ENCODE results near the gene PACC1.

PACC1 gene

GRCh38 chr1:212430955-212431394 lies 16.3 kb upstream of the PACC1 start:
- peaks cover 11% of the 10 kb centered on the region; the same call in 1 of the 2 replicates for H3K4me1 ChIP-seq (ENCODE audit: insufficient read depth, low read length)
- H3K9me3 ChIP-seq (ENCODE audit: control insufficient read depth, insufficient read depth, low read length): no peaks in the 10 kb centered on the region
- no peaks in the 10 kb centered on the region for H3K36me3 ChIP-seq (ENCODE audit: insufficient read depth, low read length)
- H3K9ac ChIP-seq (ENCODE audit: low read depth, low read length): no peak overlapping the region

GRCh38 chr1:212430416-212430815 lies 15.7 kb upstream of the PACC1 start:
- no peak overlapping the region for H3K9ac ChIP-seq (ENCODE audit: low read depth, low read length)
- H3K4me1 ChIP-seq (ENCODE audit: insufficient read depth, low read length): peaks cover 11% of the 10 kb centered on the region; the same call in 1 of the 2 replicates
- H3K9me3 ChIP-seq (ENCODE audit: control insufficient read depth, insufficient read depth, low read length): no peaks in the 10 kb centered on the region
- no peaks in the 10 kb centered on the region for H3K36me3 ChIP-seq (ENCODE audit: insufficient read depth, low read length)

- 0 out of 2 replicates have a peak, but pooled peaks cover 11% of the 10 kb centered on the region for H3K4me1 ChIP-seq (ENCODE audit: insufficient read depth, low read length)
These were observed 13.8 kb upstream of the PACC1 start for GRCh38 chr1:212428496-212428895.

GRCh38 chr1:212423879-212424278 lies 9.2 kb upstream of the PACC1 start:
- no peaks in the 10 kb centered on the region for H3K4me1 ChIP-seq (ENCODE audit: insufficient read depth, low read length)
- no peaks in the 10 kb centered on the region for H3K36me3 ChIP-seq (ENCODE audit: insufficient read depth, low read length)
- no peak overlapping the region for H3K9ac ChIP-seq (ENCODE audit: low read depth, low read length)
- H3K9me3 ChIP-seq (ENCODE audit: control insufficient read depth, insufficient read depth, low read length): no peaks in the 10 kb centered on the region

More at GRCh38 chr1:212428496-212428895, 13.8 kb upstream of the PACC1 start:
- no peaks in the 10 kb centered on the region for H3K36me3 ChIP-seq (ENCODE audit: insufficient read depth, low read length)
- H3K9me3 ChIP-seq (ENCODE audit: control insufficient read depth, insufficient read depth, low read length): no peaks in the 10 kb centered on the region
- H3K9ac ChIP-seq (ENCODE audit: low read depth, low read length): no peak overlapping the region

GRCh38 chr1:212421165-212421564 lies 6.5 kb upstream of the PACC1 start:
- Histone ChIP-seq H3K36me3 (ENCODE audit: insufficient read depth, low read length) (no peaks in the 10 kb centered on the region), H3K4me1 (ENCODE audit: insufficient read depth, low read length) (no peaks in the 10 kb centered on the region), H3K9ac (ENCODE audit: low read depth, low read length) (no peak overlapping the region), H3K9me3 (ENCODE audit: control insufficient read depth, insufficient read depth, low read length) (no peaks in the 10 kb centered on the region)

GRCh38 chr1:212415107-212415841 lies 588 bp upstream of the PACC1 start:
- H3K9me3 ChIP-seq (ENCODE audit: control insufficient read depth, insufficient read depth, low read length): no peaks in the 10 kb centered on the region
- peak overlapping the region; percentile 16; the same call in 1 of the 2 replicates for H3K9ac ChIP-seq (ENCODE audit: low read depth, low read length)
- H3K4me1 ChIP-seq (ENCODE audit: insufficient read depth, low read length): peaks cover 15% of the 10 kb centered on the region

GRCh38 chr1:212413902-212414327 lies 771 bp downstream of the PACC1 start:
- peaks cover 10% of the 10 kb centered on the region; the same call in 1 of the 2 replicates for H3K36me3 ChIP-seq (ENCODE audit: insufficient read depth, low read length)
- no peaks in the 10 kb centered on the region for H3K9me3 ChIP-seq (ENCODE audit: control insufficient read depth, insufficient read depth, low read length)
- peaks cover 15% of the 10 kb centered on the region for H3K4me1 ChIP-seq (ENCODE audit: insufficient read depth, low read length)
- peak overlapping the region; percentile 64 for H3K9ac ChIP-seq (ENCODE audit: low read depth, low read length)

More at GRCh38 chr1:212415107-212415841, 588 bp upstream of the PACC1 start:
- H3K36me3 ChIP-seq (ENCODE audit: insufficient read depth, low read length): no peaks in the 10 kb centered on the region; the same call in 1 of the 2 replicates

GRCh38 chr1:212412374-212412773 lies 2.3 kb downstream of the PACC1 start:
- Histone ChIP-seq H3K9ac (ENCODE audit: low read depth, low read length) (no peak overlapping the region), H3K36me3 (ENCODE audit: insufficient read depth, low read length) (peaks cover 10% of the 10 kb centered on the region; the same call in 1 of the 2 replicates), H3K4me1 (ENCODE audit: insufficient read depth, low read length) (peaks cover 15% of the 10 kb centered on the region), H3K9me3 (ENCODE audit: control insufficient read depth, insufficient read depth, low read length) (no peaks in the 10 kb centered on the region)

GRCh38 chr1:212410231-212410820 lies 4.4 kb downstream of the PACC1 start:
- Histone ChIP-seq H3K36me3 (ENCODE audit: insufficient read depth, low read length) (peaks cover 10% of the 10 kb centered on the region; the same call in 1 of the 2 replicates), H3K4me1 (ENCODE audit: insufficient read depth, low read length) (peaks cover 12% of the 10 kb centered on the region)

GRCh38 chr1:212402666-212403321 lies 11.9 kb downstream of the PACC1 start:
- Histone ChIP-seq H3K9me3 (ENCODE audit: control insufficient read depth, insufficient read depth, low read length) (peaks cover 2% of the 10 kb centered on the region; the same call in 1 of the 2 replicates), H3K36me3 (ENCODE audit: insufficient read depth, low read length) (no peaks in the 10 kb centered on the region), H3K4me1 (ENCODE audit: insufficient read depth, low read length) (no peaks in the 10 kb centered on the region), H3K9ac (ENCODE audit: low read depth, low read length) (no peak overlapping the region)

More at GRCh38 chr1:212410231-212410820, 4.4 kb downstream of the PACC1 start:
- H3K9me3 ChIP-seq (ENCODE audit: control insufficient read depth, insufficient read depth, low read length): no peaks in the 10 kb centered on the region
- H3K9ac ChIP-seq (ENCODE audit: low read depth, low read length): no peak overlapping the region

- Histone ChIP-seq H3K36me3 (ENCODE audit: insufficient read depth, low read length) (no peaks in the 10 kb centered on the region), H3K9me3 (ENCODE audit: control insufficient read depth, insufficient read depth, low read length) (peaks cover 8% of the 10 kb centered on the region), H3K4me1 (ENCODE audit: insufficient read depth, low read length) (no peaks in the 10 kb centered on the region), H3K9ac (ENCODE audit: low read depth, low read length) (no peak overlapping the region)
These were observed 12.7 kb downstream of the PACC1 start for GRCh38 chr1:212401838-212402582.

- peaks cover 11% of the 10 kb centered on the region for H3K9me3 ChIP-seq (ENCODE audit: control insufficient read depth, insufficient read depth, low read length)
- H3K36me3 ChIP-seq (ENCODE audit: insufficient read depth, low read length): no peaks in the 10 kb centered on the region
- no peak overlapping the region for H3K9ac ChIP-seq (ENCODE audit: low read depth, low read length)
- no peaks in the 10 kb centered on the region for H3K4me1 ChIP-seq (ENCODE audit: insufficient read depth, low read length)
These were observed 13.6 kb downstream of the PACC1 start for GRCh38 chr1:212401042-212401441.

- Histone ChIP-seq H3K4me1 (ENCODE audit: insufficient read depth, low read length) (no peaks in the 10 kb centered on the region), H3K9ac (ENCODE audit: low read depth, low read length) (no peak overlapping the region), H3K36me3 (ENCODE audit: insufficient read depth, low read length) (no peaks in the 10 kb centered on the region), H3K9me3 (ENCODE audit: control insufficient read depth, insufficient read depth, low read length) (peaks cover 11% of the 10 kb centered on the region)
These were observed 17.5 kb downstream of the PACC1 start for GRCh38 chr1:212397171-212397570.

GRCh38 chr1:212396638-212397037 lies 18.0 kb downstream of the PACC1 start:
- H3K9me3 ChIP-seq (ENCODE audit: control insufficient read depth, insufficient read depth, low read length): peaks cover 11% of the 10 kb centered on the region

More at GRCh38 chr1:212396638-212397037, 18.0 kb downstream of the PACC1 start:
- Histone ChIP-seq H3K9ac (ENCODE audit: low read depth, low read length) (no peak overlapping the region), H3K36me3 (ENCODE audit: insufficient read depth, low read length) (no peaks in the 10 kb centered on the region), H3K4me1 (ENCODE audit: insufficient read depth, low read length) (no peaks in the 10 kb centered on the region)

Data from ES-I3 (cell line).